GM13977 (cell line): ENCODE results near the gene STEAP2.

Source experiments
- DNase-seq: peaks from one replicate; pipeline ENCODE4 v3.0.0; 2012; ENCODE audit warnings: low spot score
- in situ Hi-C: fragments of 300-500 bp; cut with MboI; formaldehyde crosslinking; loops from one replicate; pipeline ENCODE4 v1.12.0; 2022; ENCODE audit warnings: low sequenced_read_pairs, low pct_unique_long_range_greater_than_20kb, mixed read lengths, inconsistent platforms; ENCODE audit not compliant: unreplicated experiment
- TF ChIP-seq, protein P1 (sequence below): IDR thresholded peaks from 2 replicates; pipeline ENCODE4 v1.5.1; 2012; ENCODE audit warnings: mild to moderate bottlenecking, control low read depth; ENCODE audit not compliant: insufficient read depth; ENCODE audit errors: extremely low read depth, missing control alignments

The STEAP2 gene

GRCh38 chr7:90230834-90231233 is 19.3 kb downstream of the STEAP2 start:
- in situ Hi-C loops: no loop called here
- TF ChIP-seq, protein P1, sequence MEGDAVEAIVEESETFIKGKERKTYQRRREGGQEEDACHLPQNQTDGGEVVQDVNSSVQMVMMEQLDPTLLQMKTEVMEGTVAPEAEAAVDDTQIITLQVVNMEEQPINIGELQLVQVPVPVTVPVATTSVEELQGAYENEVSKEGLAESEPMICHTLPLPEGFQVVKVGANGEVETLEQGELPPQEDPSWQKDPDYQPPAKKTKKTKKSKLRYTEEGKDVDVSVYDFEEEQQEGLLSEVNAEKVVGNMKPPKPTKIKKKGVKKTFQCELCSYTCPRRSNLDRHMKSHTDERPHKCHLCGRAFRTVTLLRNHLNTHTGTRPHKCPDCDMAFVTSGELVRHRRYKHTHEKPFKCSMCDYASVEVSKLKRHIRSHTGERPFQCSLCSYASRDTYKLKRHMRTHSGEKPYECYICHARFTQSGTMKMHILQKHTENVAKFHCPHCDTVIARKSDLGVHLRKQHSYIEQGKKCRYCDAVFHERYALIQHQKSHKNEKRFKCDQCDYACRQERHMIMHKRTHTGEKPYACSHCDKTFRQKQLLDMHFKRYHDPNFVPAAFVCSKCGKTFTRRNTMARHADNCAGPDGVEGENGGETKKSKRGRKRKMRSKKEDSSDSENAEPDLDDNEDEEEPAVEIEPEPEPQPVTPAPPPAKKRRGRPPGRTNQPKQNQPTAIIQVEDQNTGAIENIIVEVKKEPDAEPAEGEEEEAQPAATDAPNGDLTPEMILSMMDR: no peak
- no peak for DNase-seq

- in situ Hi-C loops: no loop called here
- TF ChIP-seq, protein P1: no peak
- DNase-seq: no peak
These were observed 19.8 kb downstream of the STEAP2 start for GRCh38 chr7:90231304-90231703.

GRCh38 chr7:90232430-90232829 is 20.9 kb downstream of the STEAP2 start:
- no peak for DNase-seq
- in situ Hi-C loops: no loop called here
- TF ChIP-seq, protein P1: no peak

DNA sequence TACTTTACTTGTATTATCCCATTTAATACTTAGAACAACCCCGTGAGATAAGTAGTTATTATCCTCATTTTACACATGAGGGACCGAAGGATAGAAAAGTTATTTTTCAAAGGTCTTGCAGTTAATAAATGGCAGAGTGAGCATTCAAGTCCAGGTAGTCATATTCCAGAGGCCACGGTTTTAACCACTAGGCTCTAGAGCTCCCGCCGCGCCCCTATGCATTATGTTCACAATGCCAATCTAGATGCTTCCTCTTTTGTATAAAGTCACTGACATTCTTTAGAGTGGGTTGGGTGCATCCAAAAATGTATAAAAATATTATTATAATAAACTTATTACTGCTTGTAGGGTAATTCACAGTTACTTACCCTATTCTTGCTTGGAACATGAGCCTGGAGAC is 22.0 kb downstream of the STEAP2 start:
- in situ Hi-C loops: no loop called here
- TF ChIP-seq, protein P1: no peak

GRCh38 chr7:90236721-90237289 is 25.3 kb downstream of the STEAP2 start:
- no peak for DNase-seq
- TF ChIP-seq, protein P1: no peak
- in situ Hi-C loops: no loop called here

More for the DNA sequence above, 22.0 kb downstream of the STEAP2 start:
- no peak for DNase-seq

- in situ Hi-C loops: no loop called here
- TF ChIP-seq, protein P1: no peak
- DNase-seq: no peak
These were observed 26.5 kb downstream of the STEAP2 start for GRCh38 chr7:90238022-90238421.

DNA sequence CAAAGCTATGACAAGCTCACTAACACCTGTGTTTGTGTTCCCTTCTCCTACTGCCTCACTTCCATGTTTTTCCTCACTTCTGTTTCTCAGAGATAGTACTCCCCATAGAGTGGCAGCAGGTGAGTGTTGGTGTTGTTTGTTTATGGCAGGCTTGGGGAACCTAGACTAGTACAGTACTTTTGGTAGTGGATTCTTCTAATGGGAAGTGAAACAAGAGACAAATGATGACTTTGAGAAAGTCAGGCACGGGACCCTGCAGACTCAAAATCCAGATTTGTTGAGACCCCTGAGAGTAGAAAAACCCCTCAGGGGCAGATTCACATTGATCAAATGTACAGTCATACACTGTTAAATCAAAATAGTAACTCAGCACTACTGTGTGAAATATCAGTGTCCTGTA is 27.0 kb downstream of the STEAP2 start:
- TF ChIP-seq, protein P1: no peak
- in situ Hi-C loops: no loop called here
- DNase-seq: no peak
